GM15510 (cell line): ENCODE measurements around the gene TADA2A.

Source experiments
- POLR2A ChIP-seq: IDR thresholded peaks from 3 replicates; pipeline ENCODE4 v1.6.1; 2011; ENCODE audit warnings: borderline replicate concordance; ENCODE audit not compliant: insufficient read length; ENCODE audit errors: extremely low read depth

Gene TADA2A

GRCh38 chr17:37500378-37500777, 93.7 kb downstream of the TADA2A start:
- TF ChIP-seq POLR2A, result no peak

GRCh38 chr17:37502009-37502936, 95.6 kb downstream of the TADA2A start:
- no peak for TF ChIP-seq POLR2A

GRCh38 chr17:37503148-37503547, 96.5 kb downstream of the TADA2A start:
- no peak for TF ChIP-seq POLR2A

DNA sequence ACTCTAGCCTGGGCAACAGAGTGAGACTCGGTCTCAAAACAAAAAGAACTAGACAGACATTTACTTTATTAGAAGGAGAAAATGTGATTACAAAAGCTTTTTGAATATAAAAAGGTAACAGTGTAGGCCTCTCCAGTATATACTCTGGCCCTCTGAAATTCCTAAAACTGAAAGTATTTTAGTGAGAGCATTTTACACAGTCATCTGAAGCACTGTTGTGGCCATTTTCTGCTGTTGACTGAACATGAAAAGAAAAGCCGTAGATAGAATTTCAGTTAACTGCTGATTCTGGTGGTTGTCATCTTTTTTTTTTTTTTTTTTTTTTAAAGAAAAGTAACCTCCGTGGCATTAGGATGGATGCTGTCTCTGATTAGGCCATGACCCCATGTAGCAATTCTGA, 98.6 kb downstream of the TADA2A start:
- TF ChIP-seq POLR2A, result no peak

DNA sequence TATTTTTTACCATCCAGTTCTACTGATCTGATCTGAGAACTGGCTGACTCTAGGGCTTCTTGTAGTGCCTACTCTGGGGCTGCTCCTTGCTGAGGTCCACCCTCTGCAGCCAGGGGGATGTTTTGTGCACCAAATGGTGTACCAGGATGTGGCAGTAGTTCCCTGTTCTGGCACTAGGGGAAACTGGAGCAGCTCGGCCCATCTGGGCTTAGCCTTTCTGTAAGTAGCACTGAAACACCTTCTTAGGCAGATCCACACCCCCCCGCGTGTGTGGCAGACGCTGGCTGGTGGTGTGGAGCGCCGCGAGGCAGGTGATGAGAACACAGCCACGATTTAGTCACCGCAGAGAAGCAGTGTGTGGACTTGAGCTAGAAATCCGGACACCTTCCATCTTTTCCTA, 100.0 kb downstream of the TADA2A start:
- no peak for TF ChIP-seq POLR2A

DNA sequence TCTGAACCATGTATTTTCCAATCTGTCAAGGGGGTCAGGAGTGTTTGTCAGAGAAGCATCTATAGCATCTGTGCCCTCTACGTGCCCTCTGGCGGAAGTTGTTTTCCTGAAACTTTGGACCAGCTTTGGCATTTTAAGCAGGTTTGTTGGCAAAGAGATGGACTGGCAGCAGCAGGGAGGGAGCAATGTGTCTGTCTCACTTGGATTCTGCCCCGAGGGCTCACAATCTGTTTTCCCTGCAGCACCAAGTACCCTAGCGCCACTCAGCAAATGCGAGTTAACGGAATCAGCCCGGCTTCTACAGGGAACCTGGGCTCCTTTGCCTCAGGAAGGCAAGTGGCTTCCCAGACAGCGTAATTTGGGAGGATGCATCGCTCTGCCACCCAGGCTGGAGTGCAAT, 100.4 kb downstream of the TADA2A start:
- no peak for TF ChIP-seq POLR2A

DNA sequence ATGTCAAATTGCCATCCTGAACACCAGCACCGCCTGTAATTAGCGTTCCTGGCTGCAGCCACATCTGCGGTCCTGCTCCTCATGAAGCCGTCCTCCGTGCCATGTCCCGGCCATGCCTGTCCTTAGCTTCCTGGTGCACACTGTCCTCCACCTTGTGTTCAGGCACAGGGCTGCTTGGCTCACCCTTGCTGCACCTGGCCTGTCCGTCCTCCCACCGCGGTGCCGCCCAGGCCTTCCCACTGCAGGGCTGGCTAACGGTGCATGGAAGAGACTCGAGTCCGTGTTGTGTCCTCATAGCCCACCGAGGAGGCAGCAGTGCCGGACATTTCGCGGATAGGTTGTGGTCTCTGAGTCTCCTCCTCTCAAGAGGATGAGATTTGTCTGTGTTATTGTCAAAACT, 103.4 kb downstream of the TADA2A start:
- TF ChIP-seq POLR2A, result no peak

DNA sequence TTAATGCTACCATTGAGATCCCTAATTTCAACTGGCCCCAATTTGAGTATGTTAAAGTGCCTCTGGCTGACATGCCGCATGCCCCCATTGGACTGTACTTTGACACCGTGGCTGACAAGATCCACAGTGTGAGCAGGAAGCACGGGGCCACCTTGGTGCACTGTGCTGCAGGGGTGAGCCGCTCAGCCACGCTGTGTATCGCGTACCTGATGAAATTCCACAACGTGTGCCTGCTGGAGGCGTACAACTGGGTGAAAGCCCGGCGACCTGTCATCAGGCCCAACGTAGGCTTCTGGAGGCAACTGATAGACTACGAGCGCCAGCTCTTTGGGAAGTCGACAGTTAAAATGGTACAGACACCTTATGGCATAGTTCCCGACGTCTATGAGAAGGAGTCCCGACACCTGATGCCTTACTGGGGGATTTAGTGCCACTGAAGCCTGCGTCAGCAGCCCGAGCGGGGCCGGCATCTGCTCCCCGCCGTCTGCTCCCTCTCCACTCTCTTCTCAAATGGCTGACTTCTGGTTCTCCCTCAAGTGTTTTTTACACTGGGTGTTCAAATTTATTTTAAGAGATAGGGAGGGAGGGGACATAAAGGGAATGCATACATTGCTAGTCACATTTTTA, 105.9 kb downstream of the TADA2A start:
- TF ChIP-seq POLR2A, result no peak

DNA sequence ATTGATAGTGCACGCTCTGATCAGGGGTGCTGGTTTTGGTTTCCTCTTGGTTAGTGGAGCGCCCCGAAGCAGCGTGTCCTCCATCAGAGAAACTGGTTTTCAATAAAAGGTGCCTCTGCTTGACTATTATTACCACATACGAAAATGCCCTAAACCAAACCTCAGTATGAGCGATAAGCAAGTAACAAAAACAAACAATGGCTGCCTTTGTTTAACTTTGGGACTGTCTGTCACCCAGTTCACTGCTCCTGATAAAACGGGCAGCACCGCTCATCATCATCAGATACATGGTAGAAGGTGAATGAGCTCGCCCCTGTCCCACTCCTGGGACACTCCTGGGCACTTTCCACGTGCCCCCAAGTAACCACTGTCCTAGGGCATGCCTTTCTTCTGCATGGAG, 107.0 kb downstream of the TADA2A start:
- TF ChIP-seq POLR2A, result no peak

- TF ChIP-seq POLR2A, result no peak
Measured at GRCh38 chr17:37516127-37516571, 109.5 kb downstream of the TADA2A start.

DNA sequence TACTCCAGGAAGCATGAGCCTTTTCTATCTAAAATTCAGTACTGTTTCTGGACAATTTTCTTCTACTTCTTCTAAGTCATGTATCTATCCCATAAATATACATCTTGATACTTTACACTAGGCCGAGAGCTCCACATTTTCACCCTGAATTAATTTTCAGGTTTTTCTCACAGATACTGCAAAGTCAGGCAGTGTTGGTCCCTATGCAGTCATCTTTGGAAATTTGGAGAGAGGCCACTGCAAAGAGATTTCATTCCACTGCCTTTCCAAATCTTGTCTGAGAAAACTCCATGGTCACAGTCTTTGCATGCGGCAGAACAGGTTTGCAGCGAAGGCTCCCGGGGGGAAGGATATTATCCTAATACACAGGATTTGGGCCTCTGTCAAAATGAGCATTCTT, 111.2 kb downstream of the TADA2A start:
- no peak for TF ChIP-seq POLR2A

DNA sequence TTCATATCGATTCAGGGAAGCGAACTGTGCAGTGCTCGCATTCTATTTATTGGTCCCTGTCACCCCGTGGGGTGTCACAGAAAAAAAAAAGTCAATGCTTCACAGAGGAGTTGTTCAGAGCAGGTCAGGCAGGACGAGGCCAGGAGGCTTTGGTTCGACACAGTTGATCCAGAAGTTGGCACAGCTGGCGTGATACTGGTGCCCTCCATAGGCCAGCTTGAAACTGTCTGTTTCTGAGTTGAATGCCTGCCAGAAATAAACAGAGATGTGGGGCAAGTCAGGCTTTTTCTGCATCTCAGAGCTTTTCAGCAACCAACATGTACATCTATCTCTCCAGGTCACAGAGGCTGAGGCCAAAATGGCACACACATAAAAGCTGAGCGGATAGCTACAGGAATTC, 112.1 kb downstream of the TADA2A start:
- TF ChIP-seq POLR2A, result no peak

DNA sequence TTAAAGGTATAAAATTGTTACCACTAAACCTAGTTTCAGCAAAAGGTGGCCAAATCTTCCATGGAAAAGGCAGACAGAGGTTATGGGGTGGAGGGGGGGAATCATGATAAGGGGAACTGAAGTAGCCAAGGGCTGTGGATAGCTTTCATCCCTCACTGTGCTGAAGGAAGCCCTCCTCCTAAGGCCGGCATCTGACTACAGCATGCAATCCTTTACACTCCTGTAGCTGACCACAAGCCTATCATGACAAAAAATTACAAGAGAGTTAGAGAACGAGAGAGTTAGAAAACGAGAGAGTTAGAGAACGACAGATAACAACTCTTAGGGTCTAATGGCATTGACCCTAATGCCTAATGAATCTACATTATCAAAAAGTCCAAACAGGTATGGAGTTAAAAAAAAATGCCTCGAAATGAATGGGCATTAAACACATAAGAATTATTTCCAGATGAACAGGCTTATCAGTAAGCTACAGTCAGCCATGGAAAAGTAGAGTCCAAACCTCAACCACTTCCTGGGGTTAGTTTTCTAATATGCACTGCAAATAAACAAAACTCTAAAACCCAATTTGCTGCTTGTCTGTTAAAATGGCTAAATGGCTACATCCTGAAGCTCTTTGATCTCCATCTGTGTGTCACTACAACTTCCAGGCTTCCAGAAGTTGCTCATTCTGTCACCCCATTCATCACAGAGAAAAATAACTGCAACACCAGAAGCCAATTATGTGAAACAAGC, 112.7 kb downstream of the TADA2A start:
- no peak for TF ChIP-seq POLR2A

DNA sequence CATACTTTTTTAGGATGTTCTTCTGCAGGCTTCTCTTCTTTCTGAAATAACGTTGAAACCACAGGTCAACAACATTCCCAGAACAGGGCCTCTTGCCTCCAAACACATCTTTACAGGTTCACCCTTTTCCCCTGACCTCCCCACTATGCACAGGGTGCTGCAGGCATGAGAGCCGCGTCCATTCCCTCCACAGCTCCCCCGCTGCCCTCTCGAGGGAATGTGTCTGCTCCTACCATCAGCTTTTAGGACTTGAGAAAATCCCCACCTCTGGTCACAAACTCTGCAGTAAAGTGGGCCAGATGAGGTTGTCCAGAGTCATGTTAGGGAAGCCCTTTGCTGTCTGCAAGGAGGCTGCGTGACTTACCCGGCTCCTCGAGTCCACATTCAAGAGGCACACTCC, 113.5 kb downstream of the TADA2A start:
- TF ChIP-seq POLR2A, result no peak

DNA sequence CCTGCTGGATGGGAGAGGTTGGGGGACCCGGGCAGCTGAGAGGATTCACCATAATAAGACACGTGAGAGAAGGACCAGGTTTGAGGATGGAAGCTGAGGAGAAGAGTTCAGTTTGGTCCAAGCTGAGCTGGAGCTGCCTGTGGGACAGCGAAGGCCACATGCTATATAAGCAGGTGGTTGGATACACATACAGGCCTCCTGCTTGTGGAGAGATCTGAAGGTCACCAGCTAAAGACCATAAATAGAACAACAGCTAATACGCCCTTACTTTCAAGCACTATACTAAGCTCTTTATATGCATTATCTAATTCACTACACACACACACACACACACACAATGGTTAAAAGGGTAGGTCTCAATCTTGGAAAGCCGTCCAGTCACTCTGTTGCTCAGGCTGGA, 115.1 kb downstream of the TADA2A start:
- no peak for TF ChIP-seq POLR2A

- no peak for TF ChIP-seq POLR2A
Measured at GRCh38 chr17:37523715-37524219, 117.1 kb downstream of the TADA2A start.

DNA sequence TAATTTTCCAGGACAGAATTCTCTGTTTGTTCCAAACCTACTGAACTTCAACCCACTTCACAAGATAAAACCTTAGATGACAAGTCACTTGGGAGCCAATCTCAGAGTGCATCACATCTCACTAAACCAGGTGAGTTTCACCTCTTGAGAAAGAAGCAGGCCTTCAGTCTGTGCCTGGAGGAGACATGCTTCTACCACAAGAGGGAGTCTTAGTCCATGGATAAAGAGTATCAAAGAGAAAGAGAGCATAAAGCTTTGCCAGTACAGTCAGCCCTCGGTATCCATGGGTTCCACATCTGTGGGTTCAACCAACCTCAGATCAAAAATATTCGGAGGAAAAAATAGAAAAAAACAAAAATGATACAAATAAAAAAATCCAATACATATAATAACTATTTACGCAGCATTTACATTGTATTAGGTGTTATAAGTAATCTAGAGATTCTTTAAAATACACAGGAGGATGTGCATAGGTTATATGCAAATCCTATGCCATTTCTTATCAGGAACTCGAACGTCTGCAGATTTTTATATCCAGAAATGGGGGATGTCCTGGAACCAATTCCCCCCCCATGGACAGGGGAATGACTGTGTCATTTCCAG, 120.7 kb downstream of the TADA2A start:
- no peak for TF ChIP-seq POLR2A
